OCI-LY1 (cell line): ENCODE measurements around the gene TRIM66.
"Not testable (repeated sequence)": the region's sequence is repeated elsewhere in the genome, so short reads cannot be mapped to it uniquely, and the experiment has no call there.

Experiments used
- H2AFZ ChIP-seq: fragments of 200-600 bp; sonication (generic), shearing (Covaris generic); 2 replicates; pipeline ENCODE4 v1.6.0; 2014; ENCODE audit warnings: antibody characterized with exemption, mild to moderate bottlenecking, low read length
- H3F3A ChIP-seq: fragments of 200-600 bp; sonication (generic), shearing (Covaris generic); 2 replicates; pipeline ENCODE4 v1.6.0; 2014; ENCODE audit warnings: mild to moderate bottlenecking, antibody characterized with exemption, low read length, moderate library complexity; ENCODE audit not compliant: insufficient read depth
- H3K27ac ChIP-seq: fragments of 200-600 bp; sonication (generic); 2 replicates; pipeline ENCODE4 v1.5.1; 2014; ENCODE audit warnings: low read length, mixed run types, mild to moderate bottlenecking, low read depth; ENCODE audit not compliant: poor library complexity, severe bottlenecking
- H3K27me3 ChIP-seq: fragments of 200-600 bp; sonication (generic); 2 replicates; pipeline ENCODE4 v1.6.0; 2014; ENCODE audit warnings: antibody characterized with exemption, mild to moderate bottlenecking, low read length, moderate library complexity; ENCODE audit not compliant: insufficient read depth
- H3K36me3 ChIP-seq: fragments of 200-600 bp; sonication (generic); 2 replicates; pipeline ENCODE4 v1.6.1; 2014; ENCODE audit warnings: mild to moderate bottlenecking, antibody characterized with exemption, low read length, moderate library complexity, mixed read lengths; ENCODE audit not compliant: insufficient read depth
- H3K4me1 ChIP-seq: fragments of 200-600 bp; sonication (generic); 2 replicates; pipeline ENCODE4 v1.5.1; 2014; ENCODE audit warnings: mild to moderate bottlenecking, low read length, moderate library complexity; ENCODE audit not compliant: insufficient read depth, severe bottlenecking
- H3K4me2 ChIP-seq: fragments of 200-600 bp; sonication (generic), shearing (Covaris generic); 2 replicates; pipeline ENCODE4 v1.6.1; 2014; ENCODE audit warnings: low read length
- H3K4me3 ChIP-seq: fragments of 200-600 bp; sonication (generic); 2 replicates; pipeline ENCODE4 v1.5.1; 2014; ENCODE audit warnings: low read length, low read depth, mild to moderate bottlenecking, mixed read lengths; ENCODE audit not compliant: poor library complexity, severe bottlenecking
- H3K79me2 ChIP-seq: fragments of 200-600 bp; shearing (Covaris generic); 2 replicates; pipeline ENCODE4 v1.6.1; 2016; ENCODE audit warnings: mixed run types, low read length, mixed read lengths; ENCODE audit not compliant: insufficient read depth
- H3K9ac ChIP-seq: fragments of 200-600 bp; sonication (generic), shearing (Covaris generic); 2 replicates; pipeline ENCODE4 v1.6.1; 2014; ENCODE audit warnings: mild to moderate bottlenecking, low read length, mixed read lengths
- H3K9me2 ChIP-seq: fragments of 200-600 bp; sonication (generic), shearing (Covaris generic); 2 replicates; pipeline ENCODE4 v1.6.1; 2014; ENCODE audit warnings: low read depth, mild to moderate bottlenecking, low read length, mixed read lengths
- H3K9me3 ChIP-seq: fragments of 200-600 bp; shearing (Covaris generic); 2 replicates; pipeline ENCODE4 v1.6.1; 2014; ENCODE audit warnings: low read length, mixed read lengths
- H4K20me1 ChIP-seq: fragments of 200-600 bp; sonication (generic), shearing (Covaris generic); 2 replicates; pipeline ENCODE4 v1.6.0; 2016; ENCODE audit warnings: mild to moderate bottlenecking, low read length; ENCODE audit not compliant: insufficient read depth
- CTCF ChIP-seq: fragments of 200-600 bp; sonication (generic), shearing (Covaris generic); IDR thresholded peaks from 2 replicates; pipeline ENCODE4 v1.5.1; 2017; ENCODE audit warnings: mild to moderate bottlenecking, antibody characterized with exemption, low read length, moderate library complexity, mixed read lengths
- EZH2 ChIP-seq: fragments of 200-600 bp; sonication (generic), shearing (Covaris generic); IDR thresholded peaks from 2 replicates; pipeline ENCODE4 v1.8.0; 2017; ENCODE audit warnings: borderline replicate concordance, mixed run types, mild to moderate bottlenecking, antibody characterized with exemption, low read length, moderate library complexity, mixed read lengths

Gene TRIM66

DNA sequence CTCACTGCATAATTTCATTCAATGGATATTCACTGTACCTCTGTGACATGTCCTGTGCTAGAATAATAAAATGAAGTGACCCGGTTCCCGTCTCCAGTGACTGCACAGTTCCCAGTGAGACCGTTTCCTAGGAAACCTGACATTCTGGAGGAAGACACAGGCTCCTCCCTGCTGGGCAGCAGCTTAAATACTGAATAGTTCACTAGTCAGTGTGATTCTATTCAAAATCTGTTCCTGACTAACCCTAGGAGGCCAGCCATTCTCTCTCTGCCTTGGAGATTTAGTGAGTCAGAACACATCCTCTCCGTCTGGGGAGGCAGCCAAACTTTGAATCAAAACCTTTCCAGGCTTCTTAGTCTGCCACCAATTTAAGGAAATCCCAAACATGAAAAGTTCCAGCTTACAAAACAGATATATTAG is 11.3 kb downstream of the TRIM66 start:
- no peak overlapping the region for H3K4me3 ChIP-seq
- H3K79me2 ChIP-seq: no peaks in the 10 kb centered on the region
- no peaks in the 10 kb centered on the region for H3K9me2 ChIP-seq
- no peak overlapping the region for H3K9ac ChIP-seq
- H3K27ac ChIP-seq: no peak overlapping the region
- no peak overlapping the region for H3K4me2 ChIP-seq
- no peaks in the 10 kb centered on the region for H3K4me1 ChIP-seq
- TF ChIP-seq CTCF (no peak), EZH2 (no peak)
- H3K36me3 ChIP-seq: peaks cover 34% of the 10 kb centered on the region
- H3K27me3 ChIP-seq: no peaks in the 10 kb centered on the region
- no peaks in the 10 kb centered on the region for H3F3A ChIP-seq
- no peaks in the 10 kb centered on the region for H4K20me1 ChIP-seq
- no peaks in the 10 kb centered on the region for H3K9me3 ChIP-seq
- H2AFZ ChIP-seq: no peak overlapping the region

- H3K9me2 ChIP-seq, H3K4me2 ChIP-seq, H3K9me3 ChIP-seq, H3F3A ChIP-seq, H2AFZ ChIP-seq, H3K4me3 ChIP-seq, H3K27me3 ChIP-seq, H3K9ac ChIP-seq, H3K79me2 ChIP-seq, H4K20me1 ChIP-seq, H3K27ac ChIP-seq, H3K4me1 ChIP-seq: not testable (repeated sequence)
- peaks cover 30% of the 10 kb centered on the region for H3K36me3 ChIP-seq
These were observed 12.4 kb downstream of the TRIM66 start for GRCh38 chr11:8670081-8670480.

DNA sequence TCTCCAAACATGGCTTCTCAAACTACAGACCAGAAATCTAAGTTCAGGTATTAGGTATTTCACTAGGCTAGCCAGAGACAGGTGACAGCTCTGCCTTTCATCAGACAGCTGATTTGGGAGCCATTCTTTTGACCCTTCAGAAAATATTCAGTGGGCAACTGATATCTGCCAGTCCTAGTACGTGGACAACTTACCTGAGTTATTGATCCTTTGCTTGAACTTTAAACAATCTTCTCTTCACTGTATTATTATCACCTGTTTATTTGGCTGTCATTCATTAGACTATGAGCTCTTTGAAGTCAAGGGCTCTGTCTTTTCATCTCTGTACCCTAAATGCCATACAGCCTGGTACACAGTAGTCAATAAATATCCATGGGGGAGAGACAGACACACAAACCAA is 17.2 kb downstream of the TRIM66 start:
- peaks cover 13% of the 10 kb centered on the region for H3K36me3 ChIP-seq
- H3K27ac ChIP-seq: no peak overlapping the region
- H3K79me2 ChIP-seq: no peaks in the 10 kb centered on the region
- no peak overlapping the region for H3K9ac ChIP-seq
- H3K4me1 ChIP-seq: no peaks in the 10 kb centered on the region
- H4K20me1 ChIP-seq: no peaks in the 10 kb centered on the region
- no peaks in the 10 kb centered on the region for H3K9me2 ChIP-seq
- H3K9me3 ChIP-seq: no peaks in the 10 kb centered on the region
- H2AFZ ChIP-seq: no peak overlapping the region
- H3K4me3 ChIP-seq: no peak overlapping the region
- H3K4me2 ChIP-seq: no peak overlapping the region
- TF ChIP-seq CTCF (no peak), EZH2 (no peak)
- H3F3A ChIP-seq: no peaks in the 10 kb centered on the region
- no peaks in the 10 kb centered on the region for H3K27me3 ChIP-seq

GRCh38 chr11:8661001-8661795 is 21.3 kb downstream of the TRIM66 start:
- Histone ChIP-seq H3K27me3 (no peaks in the 10 kb centered on the region), H3K9me2 (no peaks in the 10 kb centered on the region), H3K4me1 (no peaks in the 10 kb centered on the region), H4K20me1 (no peaks in the 10 kb centered on the region), H3F3A (no peaks in the 10 kb centered on the region), H2AFZ (no peak overlapping the region), H3K27ac (no peak overlapping the region), H3K9me3 (no peaks in the 10 kb centered on the region), H3K36me3 (no peaks in the 10 kb centered on the region), H3K4me2 (no peak overlapping the region), H3K79me2 (no peaks in the 10 kb centered on the region), H3K4me3 (no peak overlapping the region), H3K9ac (no peak overlapping the region)
- TF ChIP-seq CTCF: no peak
- TF ChIP-seq EZH2: no peak
